H9 (cell line): ENCODE data around the gene RFX8. TPM values are rescaled to one million over a fixed set of nuclear protein-coding genes. Genes with fewer than 3 reads are reported as not detected.

Source experiments
- DNase-seq: peaks from one replicate; pipeline ENCODE4 v3.0.0-alpha.2; 2017
- H2AFZ ChIP-seq: one replicate; pipeline ENCODE4 v1.6.1; 2013; ENCODE audit warnings: mild to moderate bottlenecking, low read length, control low read depth, moderate library complexity
- H2AK5ac ChIP-seq: 2 replicates; pipeline ENCODE4 v1.6.1; 2013; ENCODE audit warnings: low read length, control low read depth, mixed read lengths; ENCODE audit not compliant: insufficient read length
- H2BK120ac ChIP-seq: one replicate; pipeline ENCODE4 v1.6.1; 2013; ENCODE audit warnings: low read depth, mild to moderate bottlenecking, low read length, control low read depth, inconsistent platforms; ENCODE audit not compliant: poor library complexity, severe bottlenecking
- H2BK12ac ChIP-seq: 2 replicates; pipeline ENCODE4 v1.6.1; 2013; ENCODE audit warnings: low read length, control low read depth, mixed read lengths, low read depth; ENCODE audit not compliant: insufficient read length
- H2BK15ac ChIP-seq: 2 replicates; pipeline ENCODE4 v1.6.1; 2013; ENCODE audit warnings: low read depth, low read length, control low read depth
- H2BK20ac ChIP-seq: one replicate; pipeline ENCODE4 v1.6.1; 2013; ENCODE audit warnings: low read depth, mild to moderate bottlenecking, low read length, control low read depth, inconsistent platforms; ENCODE audit not compliant: poor library complexity, severe bottlenecking
- H2BK5ac ChIP-seq: 2 replicates; pipeline ENCODE4 v1.6.1; 2013; ENCODE audit warnings: low read length, control low read depth, mixed read lengths; ENCODE audit not compliant: insufficient read length
- H3K14ac ChIP-seq: 2 replicates; pipeline ENCODE4 v1.6.1; 2013; ENCODE audit warnings: low read length, control low read depth; ENCODE audit not compliant: insufficient read depth
- H3K18ac ChIP-seq: 2 replicates; pipeline ENCODE4 v1.6.1; 2013; ENCODE audit warnings: low read depth, mild to moderate bottlenecking, mixed read lengths, low read length, control low read depth; ENCODE audit not compliant: insufficient read length
- H3K23ac ChIP-seq: 2 replicates; pipeline ENCODE4 v1.6.1; 2013; ENCODE audit warnings: low read length, control low read depth, mixed read lengths, low read depth; ENCODE audit not compliant: insufficient read length
- H3K23me2 ChIP-seq: 2 replicates; pipeline ENCODE4 v1.6.1; 2013; ENCODE audit warnings: low read depth, mild to moderate bottlenecking, mixed read lengths, low read length, control low read depth; ENCODE audit not compliant: insufficient read length, poor library complexity, severe bottlenecking
- H3K27ac ChIP-seq: 2 replicates; pipeline ENCODE4 v1.5.1; 2013; ENCODE audit warnings: low read length, control low read depth, mixed read lengths, low read depth; ENCODE audit not compliant: insufficient read length
- H3K27me3 ChIP-seq: 2 replicates; pipeline ENCODE4 v1.6.1; 2013; ENCODE audit warnings: low read length, control low read depth, inconsistent platforms; ENCODE audit not compliant: insufficient read depth
- H3K4ac ChIP-seq: 2 replicates; pipeline ENCODE4 v1.6.1; 2013; ENCODE audit warnings: low read depth, mild to moderate bottlenecking, control low read depth, inconsistent platforms, low read length, moderate library complexity
- H3K4me1 ChIP-seq: 2 replicates; pipeline ENCODE4 v1.6.1; 2013; ENCODE audit warnings: low read length, control low read depth, inconsistent platforms; ENCODE audit not compliant: insufficient read depth
- H3K4me2 ChIP-seq: 2 replicates; pipeline ENCODE4 v1.6.1; 2013; ENCODE audit warnings: low read length, control low read depth, mixed read lengths; ENCODE audit not compliant: insufficient read length, insufficient read depth
- H3K56ac ChIP-seq: 2 replicates; pipeline ENCODE4 v1.6.1; 2013; ENCODE audit warnings: low read depth, mild to moderate bottlenecking, mixed read lengths, low read length, control low read depth; ENCODE audit not compliant: insufficient read length
- H3K79me1 ChIP-seq: 2 replicates; pipeline ENCODE4 v1.6.1; 2013; ENCODE audit warnings: low read depth, mild to moderate bottlenecking, moderate library complexity, low read length, control low read depth, inconsistent platforms; ENCODE audit not compliant: insufficient read depth, poor library complexity, severe bottlenecking
- H3K79me2 ChIP-seq: 2 replicates; pipeline ENCODE4 v1.6.1; 2013; ENCODE audit warnings: low read length, control low read depth, inconsistent platforms; ENCODE audit not compliant: insufficient read depth
- H3K9ac ChIP-seq: 2 replicates; pipeline ENCODE4 v1.6.1; 2013; ENCODE audit warnings: low read length, control low read depth, mixed read lengths; ENCODE audit not compliant: insufficient read length; ENCODE audit errors: extremely low read depth
- H3K9me3 ChIP-seq: one replicate; pipeline ENCODE4 v1.6.1; 2013; ENCODE audit warnings: low read depth, low read length, inconsistent platforms; ENCODE audit not compliant: control insufficient read depth
- H3T11ph ChIP-seq: one replicate; pipeline ENCODE4 v1.6.1; 2013; ENCODE audit warnings: mild to moderate bottlenecking, low read length, control low read depth, inconsistent platforms
- H4K20me1 ChIP-seq: one replicate; pipeline ENCODE4 v1.6.1; 2013; ENCODE audit not compliant: control insufficient read depth, insufficient read length, insufficient read depth
- H4K5ac ChIP-seq: 2 replicates; pipeline ENCODE4 v1.6.1; 2013; ENCODE audit warnings: low read depth, mild to moderate bottlenecking, mixed read lengths, low read length, control low read depth; ENCODE audit not compliant: insufficient read length
- H4K8ac ChIP-seq: replicated peaks from 2 replicates; pipeline ENCODE4 v1.6.1; 2013; ENCODE audit warnings: low read length, control low read depth, mixed read lengths, low read depth; ENCODE audit not compliant: insufficient read length
- H4K91ac ChIP-seq: 2 replicates; pipeline ENCODE4 v1.6.1; 2013; ENCODE audit warnings: low read depth, mild to moderate bottlenecking, moderate library complexity, mixed read lengths, low read length, control low read depth; ENCODE audit not compliant: insufficient read length
- H3K27ac Mint-ChIP-seq, 3 experiments: 2 replicates in 2 of 3; 3 replicates in 1 of 3; pipeline ENCODE4 v1.8.0; 2020 to 2021; ENCODE audit warnings: mixed read lengths in 3 of 3, mild to moderate bottlenecking in 1 of 3, moderate library complexity in 1 of 3
- H3K27me3 Mint-ChIP-seq: 2 replicates; pipeline ENCODE4 v1.8.0; 2021; ENCODE audit warnings: low read depth, mild to moderate bottlenecking, moderate library complexity, mixed read lengths
- H3K36me3 Mint-ChIP-seq, 3 experiments: 2 replicates in 2 of 3; 3 replicates in 1 of 3; pipeline ENCODE4 v1.8.0; 2020 to 2021; ENCODE audit warnings: low read depth in 3 of 3, mixed read lengths in 3 of 3; ENCODE audit not compliant: insufficient read depth in 1 of 3
- H3K4me1 Mint-ChIP-seq, 2 experiments: 2 replicates each; pipeline ENCODE4 v1.8.0; 2020; ENCODE audit warnings: mixed read lengths in 2 of 2
- H3K4me3 Mint-ChIP-seq, 2 experiments: 2 replicates in 1 of 2; 3 replicates in 1 of 2; pipeline ENCODE4 v1.8.0; 2020 to 2021; ENCODE audit warnings: mild to moderate bottlenecking in 2 of 2, mixed read lengths in 2 of 2, moderate library complexity in 1 of 2
- H3K9me3 Mint-ChIP-seq, 2 experiments: 2 replicates in 1 of 2; 3 replicates in 1 of 2; pipeline ENCODE4 v1.8.0; 2020; ENCODE audit warnings: mild to moderate bottlenecking in 2 of 2, mixed read lengths in 2 of 2, moderate library complexity in 1 of 2
- CTCF ChIP-seq: fragments of 200-600 bp; sonication (generic); conservative IDR thresholded peaks from 3 replicates; pipeline ENCODE4 v1.8.0; 2021; ENCODE audit warnings: antibody characterized with exemption, mild to moderate bottlenecking
- WGBS: extraction: QIAGEN DNeasy Blood & Tissue Kit; methylation state at CpG from one replicate; pipeline ENCODE4 v1.1.7; 2013; ENCODE audit warnings: missing lambda C conversion rate, low lambda C conversion rate, mixed read lengths; ENCODE audit not compliant: insufficient read length; ENCODE audit errors: extremely low coverage; 5-methylcytosine and 5-hydroxymethylcytosine counted together
- total RNA-seq: library from RNA; stranded (reverse); gene quantifications from 2 replicates; pipeline ENCODE4 v1.2.1, GENCODE V29; 2021

The RFX8 gene
- total RNA-seq, 1 experiment from 2014 or later, result 0.22 TPM

GRCh38 chr2:101466426-101466825, 8.5 kb downstream of the RFX8 start:
- Histone ChIP-seq H3K9ac (no peak overlapping the region), H3T11ph (no peak overlapping the region), H4K8ac (no peak overlapping the region), H3K4ac (no peak overlapping the region), H3K23ac (no peak overlapping the region), H3K18ac (no peak overlapping the region), H3K14ac (no peak overlapping the region), H4K20me1 (no peaks in the 10 kb centered on the region), H3K9me3 (no peaks in the 10 kb centered on the region), H4K91ac (no peak overlapping the region), H2BK15ac (no peak overlapping the region), H4K5ac (no peak overlapping the region), H3K79me2 (no peaks in the 10 kb centered on the region), H3K79me1 (no peaks in the 10 kb centered on the region), H3K4me2 (no peak overlapping the region), H3K56ac (no peak overlapping the region), H2BK20ac (no peak overlapping the region), H2BK5ac (no peak overlapping the region), H2AK5ac (no peak overlapping the region), H3K23me2 (no peaks in the 10 kb centered on the region), H3K27me3 (no peaks in the 10 kb centered on the region), H2AFZ (no peak overlapping the region), H3K4me1 (peaks cover 8% of the 10 kb centered on the region; the same call in 1 of the 2 replicates), H2BK12ac (no peak overlapping the region), H2BK120ac (no peak overlapping the region), H3K27ac (no peak overlapping the region)
- H3K9me3 Mint-ChIP-seq, result no peaks in the 10 kb centered on the region
- no peak for TF ChIP-seq CTCF
- peaks cover 25 to 26% of the 10 kb centered on the region in 2 experiments for H3K4me1 Mint-ChIP-seq
- WGBS, result no CpG with 5 or more reads among the region's 3 CpGs
- H3K4me3 Mint-ChIP-seq, result no peak overlapping the region
- DNase-seq, result no peak
- H3K27ac Mint-ChIP-seq, result peak overlapping the region in 1 of 3 experiments; percentile 34; a peak in 1 of 7 replicates
- no peaks in the 10 kb centered on the region for H3K36me3 Mint-ChIP-seq
- peaks cover 3% of the 10 kb centered on the region; the same call in 1 of the 2 replicates for H3K27me3 Mint-ChIP-seq
